Epithelial cell of alveolus of lung (primary cell): ENCODE results near the gene ACTN4. TPM values are rescaled to one million over a fixed set of nuclear protein-coding genes. Genes with fewer than 3 reads are reported as not detected.

Source experiments
- total RNA-seq: library from RNA; depleted of rRNA; stranded (reverse); fragments of >200 nt; gene quantifications from 2 replicates; pipeline ENCODE4 v1.2.1, GENCODE V29; 2015

The ACTN4 gene
- total RNA-seq: 210 and 351 TPM in 2 replicates

GRCh38 chr19:38647368-38647965 lies at the start of gene ACTN4:
Gene ACTN4, plus strand, starts transcription at chr19:38647649. Its CDS starts 97 bp downstream, at chr19:38647746.

GRCh38 chr19:38617764-38618589 lies 29.5 kb upstream of the ACTN4 start, which contains the start of gene MAP4K1:
Gene MAP4K1, minus strand, starts transcription at chr19:38617953. Its CDS starts 58 bp downstream, at chr19:38617895.

GRCh38 chr19:38618590-38619360 lies 28.7 kb upstream of the ACTN4 start, which contains the start of gene EIF3K:
Gene EIF3K, plus strand, starts transcription at chr19:38619188. Its CDS starts 81 bp downstream, at chr19:38619269.

GRCh38 chr19:38744298-38744681 lies 96.8 kb downstream of the ACTN4 start, which contains the start of gene CAPN12:
Gene CAPN12, minus strand, starts transcription at chr19:38744474. Its CDS starts 309 bp downstream, at chr19:38744165.

GRCh38 chr19:38773469-38774177 lies 126.2 kb downstream of the ACTN4 start, which contains the start of gene LGALS7:
Gene LGALS7, minus strand, starts transcription at chr19:38773517. Its CDS starts 25 bp downstream, at chr19:38773492.

Other genes with a start within 250 kb of the ACTN4 start
- 10.0 and 17.1 TPM in 2 replicates for gene FAM98C, start 244.6 kb upstream of the ACTN4 start, total RNA-seq
- gene RASGRP4, start 221.4 kb upstream of the ACTN4 start, total RNA-seq: not detected in 2 replicates
- gene RYR1, start 214.0 kb upstream of the ACTN4 start, total RNA-seq: under 0.01 and 0.48 TPM in 2 replicates
- not detected in 2 replicates for gene MAP4K1, start 29.7 kb upstream of the ACTN4 start, total RNA-seq
- 306 and 455 TPM in 2 replicates for gene EIF3K, start 28.5 kb upstream of the ACTN4 start, total RNA-seq
- 0.13 and 0.16 TPM in 2 replicates for gene CAPN12, start 96.8 kb downstream of the ACTN4 start, total RNA-seq
- not detected in 2 replicates for gene LGALS7, start 125.9 kb downstream of the ACTN4 start, total RNA-seq
- not detected in 2 replicates for gene LGALS7B, start 141.6 kb downstream of the ACTN4 start, total RNA-seq
- gene LGALS4, start 165.3 kb downstream of the ACTN4 start, total RNA-seq: not detected in 2 replicates
- 66.3 and 91.7 TPM in 2 replicates for gene ECH1, start 184.1 kb downstream of the ACTN4 start, total RNA-seq
- 221 and 279 TPM in 2 replicates for gene HNRNPL, start 202.3 kb downstream of the ACTN4 start, total RNA-seq
- 4.5 and 5.8 TPM in 2 replicates for gene RINL, start 230.6 kb downstream of the ACTN4 start, total RNA-seq